A549 (cell line): Measurements from ENCODE around the gene SLC16A10.

ENCODE experiments used
- EP300 ChIP-seq, 2 experiments: fragments of >200 bp; sonication (Bioruptor Twin); formaldehyde crosslinking; IDR thresholded peaks; 2 replicates in 1 of 2; 3 replicates in 1 of 2; pipeline ENCODE4 v1.6.1; 2016 to 2017
- JUN ChIP-seq, 2 experiments: fragments of >200 bp; sonication (Bioruptor Twin); formaldehyde crosslinking; IDR thresholded peaks; 2 replicates in 1 of 2; 3 replicates in 1 of 2; pipeline ENCODE4 v1.6.1; 2016 to 2017
- KDM5A ChIP-seq: fragments of 200-600 bp; sonication (generic); IDR thresholded peaks from 2 replicates; pipeline ENCODE4 v1.6.1; 2016; ENCODE audit warnings: antibody characterized with exemption, mild to moderate bottlenecking
- POLR2A ChIP-seq: IDR thresholded peaks from 2 replicates; pipeline ENCODE4 v1.6.1; 2012; ENCODE audit warnings: mild to moderate bottlenecking, low read length
- RFX5 ChIP-seq: fragments of 450-650 bp; IDR thresholded peaks from 2 replicates; pipeline ENCODE4 v1.7.1; 2014; ENCODE audit warnings: antibody characterized with exemption, mild to moderate bottlenecking, moderate library complexity
- TF ChIP-seq, protein P1 (sequence below): IDR thresholded peaks from 2 replicates; pipeline ENCODE4 v1.6.1; 2012
- TF ChIP-seq, protein P2 (sequence below): fragments of 250-450 bp; sonication (Bioruptor Pico); IDR thresholded peaks from 2 replicates; pipeline ENCODE4 v1.5.0; 2020; ENCODE audit warnings: low read depth, mild to moderate bottlenecking, moderate library complexity
- TF ChIP-seq, protein P3 (sequence below): fragments of >200 bp; sonication (Bioruptor Twin); formaldehyde crosslinking; IDR thresholded peaks from 3 replicates; pipeline ENCODE4 v1.5.1; 2016
- TF ChIP-seq, protein P4 (sequence below): IDR thresholded peaks from 2 replicates; pipeline ENCODE4 v1.6.1; 2012
- TF ChIP-seq, protein P5 (sequence below): fragments of 150-350 bp; IDR thresholded peaks from 2 replicates; pipeline ENCODE4 v1.6.1; 2014; ENCODE audit warnings: low read depth, mild to moderate bottlenecking, low read length
- TF ChIP-seq, protein P6 (sequence below): fragments of 200-600 bp; sonication (generic); IDR thresholded peaks from 2 replicates; pipeline ENCODE4 v1.6.1; 2016; ENCODE audit warnings: antibody characterized with exemption, mild to moderate bottlenecking, moderate library complexity

DNA sequence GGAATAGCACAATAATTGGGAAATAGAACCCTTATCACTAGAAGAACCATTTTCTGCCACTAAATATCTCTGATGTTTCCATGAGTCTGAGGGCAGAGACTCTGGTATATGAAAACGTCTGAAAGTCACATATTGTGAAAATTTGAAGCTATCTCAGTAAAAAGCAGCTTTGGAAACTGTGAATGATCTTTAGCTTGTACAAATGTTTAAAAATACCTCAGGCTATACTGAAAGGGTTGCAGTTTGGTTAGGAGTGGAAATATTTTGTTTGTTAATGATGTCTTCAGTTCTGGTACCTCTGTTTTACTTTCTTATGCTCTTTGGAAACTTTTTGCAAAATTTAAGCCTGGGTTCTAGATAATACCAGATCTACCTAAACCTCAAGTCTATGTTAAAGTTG is 135.0 kb downstream of the SLC16A10 start:
- TF ChIP-seq, protein P1, sequence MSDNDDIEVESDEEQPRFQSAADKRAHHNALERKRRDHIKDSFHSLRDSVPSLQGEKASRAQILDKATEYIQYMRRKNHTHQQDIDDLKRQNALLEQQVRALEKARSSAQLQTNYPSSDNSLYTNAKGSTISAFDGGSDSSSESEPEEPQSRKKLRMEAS, result no peak
- no peak for TF ChIP-seq KDM5A
- TF ChIP-seq, protein P2, sequence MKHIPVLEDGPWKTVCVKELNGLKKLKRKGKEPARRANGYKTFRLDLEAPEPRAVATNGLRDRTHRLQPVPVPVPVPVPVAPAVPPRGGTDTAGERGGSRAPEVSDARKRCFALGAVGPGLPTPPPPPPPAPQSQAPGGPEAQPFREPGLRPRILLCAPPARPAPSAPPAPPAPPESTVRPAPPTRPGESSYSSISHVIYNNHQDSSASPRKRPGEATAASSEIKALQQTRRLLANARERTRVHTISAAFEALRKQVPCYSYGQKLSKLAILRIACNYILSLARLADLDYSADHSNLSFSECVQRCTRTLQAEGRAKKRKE (CRISPR knock-in tag), result no peak
- no peak for TF ChIP-seq RFX5
- TF ChIP-seq EP300 (IDR thresholded peaks at IDR 0.05), result no peak
- TF ChIP-seq, protein P3, sequence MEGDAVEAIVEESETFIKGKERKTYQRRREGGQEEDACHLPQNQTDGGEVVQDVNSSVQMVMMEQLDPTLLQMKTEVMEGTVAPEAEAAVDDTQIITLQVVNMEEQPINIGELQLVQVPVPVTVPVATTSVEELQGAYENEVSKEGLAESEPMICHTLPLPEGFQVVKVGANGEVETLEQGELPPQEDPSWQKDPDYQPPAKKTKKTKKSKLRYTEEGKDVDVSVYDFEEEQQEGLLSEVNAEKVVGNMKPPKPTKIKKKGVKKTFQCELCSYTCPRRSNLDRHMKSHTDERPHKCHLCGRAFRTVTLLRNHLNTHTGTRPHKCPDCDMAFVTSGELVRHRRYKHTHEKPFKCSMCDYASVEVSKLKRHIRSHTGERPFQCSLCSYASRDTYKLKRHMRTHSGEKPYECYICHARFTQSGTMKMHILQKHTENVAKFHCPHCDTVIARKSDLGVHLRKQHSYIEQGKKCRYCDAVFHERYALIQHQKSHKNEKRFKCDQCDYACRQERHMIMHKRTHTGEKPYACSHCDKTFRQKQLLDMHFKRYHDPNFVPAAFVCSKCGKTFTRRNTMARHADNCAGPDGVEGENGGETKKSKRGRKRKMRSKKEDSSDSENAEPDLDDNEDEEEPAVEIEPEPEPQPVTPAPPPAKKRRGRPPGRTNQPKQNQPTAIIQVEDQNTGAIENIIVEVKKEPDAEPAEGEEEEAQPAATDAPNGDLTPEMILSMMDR, result no peak
- no peak for TF ChIP-seq POLR2A
- TF ChIP-seq, protein P4, sequence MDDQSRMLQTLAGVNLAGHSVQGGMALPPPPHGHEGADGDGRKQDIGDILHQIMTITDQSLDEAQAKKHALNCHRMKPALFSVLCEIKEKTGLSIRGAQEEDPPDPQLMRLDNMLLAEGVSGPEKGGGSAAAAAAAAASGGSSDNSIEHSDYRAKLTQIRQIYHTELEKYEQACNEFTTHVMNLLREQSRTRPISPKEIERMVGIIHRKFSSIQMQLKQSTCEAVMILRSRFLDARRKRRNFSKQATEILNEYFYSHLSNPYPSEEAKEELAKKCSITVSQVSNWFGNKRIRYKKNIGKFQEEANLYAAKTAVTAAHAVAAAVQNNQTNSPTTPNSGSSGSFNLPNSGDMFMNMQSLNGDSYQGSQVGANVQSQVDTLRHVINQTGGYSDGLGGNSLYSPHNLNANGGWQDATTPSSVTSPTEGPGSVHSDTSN, result no peak
- TF ChIP-seq, protein P5, sequence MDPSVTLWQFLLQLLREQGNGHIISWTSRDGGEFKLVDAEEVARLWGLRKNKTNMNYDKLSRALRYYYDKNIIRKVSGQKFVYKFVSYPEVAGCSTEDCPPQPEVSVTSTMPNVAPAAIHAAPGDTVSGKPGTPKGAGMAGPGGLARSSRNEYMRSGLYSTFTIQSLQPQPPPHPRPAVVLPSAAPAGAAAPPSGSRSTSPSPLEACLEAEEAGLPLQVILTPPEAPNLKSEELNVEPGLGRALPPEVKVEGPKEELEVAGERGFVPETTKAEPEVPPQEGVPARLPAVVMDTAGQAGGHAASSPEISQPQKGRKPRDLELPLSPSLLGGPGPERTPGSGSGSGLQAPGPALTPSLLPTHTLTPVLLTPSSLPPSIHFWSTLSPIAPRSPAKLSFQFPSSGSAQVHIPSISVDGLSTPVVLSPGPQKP, result no peak
- no peak for TF ChIP-seq JUN (IDR thresholded peaks at IDR 0.05)
- TF ChIP-seq, protein P6, sequence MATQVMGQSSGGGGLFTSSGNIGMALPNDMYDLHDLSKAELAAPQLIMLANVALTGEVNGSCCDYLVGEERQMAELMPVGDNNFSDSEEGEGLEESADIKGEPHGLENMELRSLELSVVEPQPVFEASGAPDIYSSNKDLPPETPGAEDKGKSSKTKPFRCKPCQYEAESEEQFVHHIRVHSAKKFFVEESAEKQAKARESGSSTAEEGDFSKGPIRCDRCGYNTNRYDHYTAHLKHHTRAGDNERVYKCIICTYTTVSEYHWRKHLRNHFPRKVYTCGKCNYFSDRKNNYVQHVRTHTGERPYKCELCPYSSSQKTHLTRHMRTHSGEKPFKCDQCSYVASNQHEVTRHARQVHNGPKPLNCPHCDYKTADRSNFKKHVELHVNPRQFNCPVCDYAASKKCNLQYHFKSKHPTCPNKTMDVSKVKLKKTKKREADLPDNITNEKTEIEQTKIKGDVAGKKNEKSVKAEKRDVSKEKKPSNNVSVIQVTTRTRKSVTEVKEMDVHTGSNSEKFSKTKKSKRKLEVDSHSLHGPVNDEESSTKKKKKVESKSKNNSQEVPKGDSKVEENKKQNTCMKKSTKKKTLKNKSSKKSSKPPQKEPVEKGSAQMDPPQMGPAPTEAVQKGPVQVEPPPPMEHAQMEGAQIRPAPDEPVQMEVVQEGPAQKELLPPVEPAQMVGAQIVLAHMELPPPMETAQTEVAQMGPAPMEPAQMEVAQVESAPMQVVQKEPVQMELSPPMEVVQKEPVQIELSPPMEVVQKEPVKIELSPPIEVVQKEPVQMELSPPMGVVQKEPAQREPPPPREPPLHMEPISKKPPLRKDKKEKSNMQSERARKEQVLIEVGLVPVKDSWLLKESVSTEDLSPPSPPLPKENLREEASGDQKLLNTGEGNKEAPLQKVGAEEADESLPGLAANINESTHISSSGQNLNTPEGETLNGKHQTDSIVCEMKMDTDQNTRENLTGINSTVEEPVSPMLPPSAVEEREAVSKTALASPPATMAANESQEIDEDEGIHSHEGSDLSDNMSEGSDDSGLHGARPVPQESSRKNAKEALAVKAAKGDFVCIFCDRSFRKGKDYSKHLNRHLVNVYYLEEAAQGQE, result no peak
